ENCODE results near the gene DMD. TPM values are rescaled to one million over a fixed set of nuclear protein-coding genes. Genes with fewer than 3 reads are reported as not detected.

The DMD gene
- total RNA-seq, 1 experiment from 2014 or later, result 47.2 TPM

- no peaks in the 10 kb centered on the region for H3K9me3 ChIP-seq
- no peak overlapping the region for H3K4me3 Mint-ChIP-seq (ENCODE audit: unreplicated experiment)
- DNase-seq, result no peak
- no peaks in the 10 kb centered on the region for H3K36me3 ChIP-seq (ENCODE audit: control insufficient read depth, insufficient read depth, low read length)
- H3K27ac Mint-ChIP-seq (ENCODE audit: unreplicated experiment), result no peak overlapping the region
- no peaks in the 10 kb centered on the region for H3K4me1 Mint-ChIP-seq (ENCODE audit: low read depth, unreplicated experiment)
- no peaks in the 10 kb centered on the region for H3K4me1 ChIP-seq
- no peaks in the 10 kb centered on the region for H3K27me3 ChIP-seq (replicated peaks; ENCODE audit: control insufficient read depth, insufficient read depth, low read length)
- no peaks in the 10 kb centered on the region for H3K36me3 Mint-ChIP-seq (ENCODE audit: insufficient read depth, unreplicated experiment)
- intact Hi-C loops (cut with micrococcal nuclease; ENCODE audit: unreplicated experiment), result no loop called here
- CTCF ChIA-PET, result no interaction called here
- H3K4me3 ChIP-seq (ENCODE audit: low read depth, low read length), result no peak overlapping the region
- H3K9me3 Mint-ChIP-seq (ENCODE audit: unreplicated experiment), result no peaks in the 10 kb centered on the region
- POLR2A ChIA-PET, result no interaction called here
- no peak for TF ChIP-seq CTCF (IDR thresholded peaks at IDR 0.05; ENCODE audit: insufficient read depth in 1 of 2, low read depth in 1 of 2, low read length in 1 of 2, severe bottlenecking in 1 of 2, unreplicated experiment in 1 of 2)
- BruUV-seq (replicated peaks), result no TSS peak
- no peaks in the 10 kb centered on the region for H3K27me3 Mint-ChIP-seq (ENCODE audit: insufficient read depth, unreplicated experiment)
These were observed 1326.8 kb downstream of the DMD start for GRCh38 chrX:31884535-31884934.

- Histone ChIP-seq H3K27me3 (replicated peaks; ENCODE audit: control insufficient read depth, insufficient read depth, low read length) (no peaks in the 10 kb centered on the region), H3K4me3 (ENCODE audit: low read depth, low read length) (no peak overlapping the region), H3K4me1 (no peaks in the 10 kb centered on the region), H3K36me3 (ENCODE audit: control insufficient read depth, insufficient read depth, low read length) (no peaks in the 10 kb centered on the region), H3K9me3 (no peaks in the 10 kb centered on the region)
- no peak overlapping the region for H3K4me3 Mint-ChIP-seq (ENCODE audit: unreplicated experiment)
- no TSS peak for BruUV-seq (replicated peaks)
- CTCF ChIA-PET, result no interaction called here
- no peaks in the 10 kb centered on the region for H3K9me3 Mint-ChIP-seq (ENCODE audit: unreplicated experiment)
- H3K27me3 Mint-ChIP-seq (ENCODE audit: insufficient read depth, unreplicated experiment), result no peaks in the 10 kb centered on the region
- no peaks in the 10 kb centered on the region for H3K36me3 Mint-ChIP-seq (ENCODE audit: insufficient read depth, unreplicated experiment)
- no peak for TF ChIP-seq CTCF (IDR thresholded peaks at IDR 0.05; ENCODE audit: insufficient read depth in 1 of 2, low read depth in 1 of 2, low read length in 1 of 2, severe bottlenecking in 1 of 2, unreplicated experiment in 1 of 2)
- peaks cover 13% of the 10 kb centered on the region for H3K4me1 Mint-ChIP-seq (ENCODE audit: low read depth, unreplicated experiment)
- DNase-seq, result no peak
- intact Hi-C loops (cut with micrococcal nuclease; ENCODE audit: unreplicated experiment), result no loop called here
- no peak overlapping the region for H3K27ac Mint-ChIP-seq (ENCODE audit: unreplicated experiment)
- POLR2A ChIA-PET, result no interaction called here
These were observed 1339.3 kb downstream of the DMD start for GRCh38 chrX:31872007-31872406.

GRCh38 chrX:31870267-31870666 lies 1341.1 kb downstream of the DMD start:
- TF ChIP-seq CTCF (IDR thresholded peaks at IDR 0.05; ENCODE audit: insufficient read depth in 1 of 2, low read depth in 1 of 2, low read length in 1 of 2, severe bottlenecking in 1 of 2, unreplicated experiment in 1 of 2), result no peak
- Histone ChIP-seq H3K36me3 (ENCODE audit: control insufficient read depth, insufficient read depth, low read length) (no peaks in the 10 kb centered on the region), H3K4me1 (no peaks in the 10 kb centered on the region), H3K9me3 (no peaks in the 10 kb centered on the region), H3K27me3 (replicated peaks; ENCODE audit: control insufficient read depth, insufficient read depth, low read length) (no peaks in the 10 kb centered on the region), H3K4me3 (ENCODE audit: low read depth, low read length) (no peak overlapping the region)
- POLR2A ChIA-PET, result no interaction called here
- Mint-ChIP-seq H3K9me3 (ENCODE audit: unreplicated experiment) (peaks cover 9% of the 10 kb centered on the region), H3K4me3 (ENCODE audit: unreplicated experiment) (no peak overlapping the region), H3K27ac (ENCODE audit: unreplicated experiment) (no peak overlapping the region), H3K4me1 (ENCODE audit: low read depth, unreplicated experiment) (peaks cover 13% of the 10 kb centered on the region), H3K27me3 (ENCODE audit: insufficient read depth, unreplicated experiment) (no peaks in the 10 kb centered on the region), H3K36me3 (ENCODE audit: insufficient read depth, unreplicated experiment) (no peaks in the 10 kb centered on the region)
- BruUV-seq (replicated peaks), result no TSS peak
- intact Hi-C loops (cut with micrococcal nuclease; ENCODE audit: unreplicated experiment), result no loop called here
- CTCF ChIA-PET, result no interaction called here
- DNase-seq, result no peak

Data from Caco-2 (cell line).